Retina (tissue), 1 donor: ENCODE results near the gene UPK3B.
"Not testable (repeated sequence)": the region's sequence is repeated elsewhere in the genome, so short reads cannot be mapped to it uniquely, and the experiment has no call there.

Experiments used
- DNase-seq: peaks from one replicate; pipeline ENCODE4 v3.0.0-alpha.2; 2016

UPK3B gene

DNA sequence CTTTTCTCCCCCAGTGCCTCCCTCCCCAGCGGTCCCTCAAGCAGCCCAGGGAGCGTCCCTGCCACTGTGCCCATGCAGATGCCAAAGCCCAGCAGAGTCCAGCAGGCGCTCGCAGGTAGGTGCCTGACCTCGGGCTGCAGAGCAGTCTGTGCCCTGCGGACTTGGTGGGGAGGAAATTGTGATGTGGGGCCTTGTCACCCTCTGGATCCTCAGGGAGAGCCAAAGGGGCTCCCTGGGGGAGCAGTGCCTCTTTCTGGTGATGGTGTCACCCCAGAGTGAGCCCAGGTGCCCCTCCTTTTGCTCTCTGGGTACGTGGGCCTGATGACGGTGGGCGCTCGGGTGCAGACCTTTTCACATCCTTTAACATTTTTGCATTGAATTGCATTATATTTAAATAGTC, 18.2 kb upstream of the UPK3B start:
- not testable (repeated sequence) for DNase-seq

DNA sequence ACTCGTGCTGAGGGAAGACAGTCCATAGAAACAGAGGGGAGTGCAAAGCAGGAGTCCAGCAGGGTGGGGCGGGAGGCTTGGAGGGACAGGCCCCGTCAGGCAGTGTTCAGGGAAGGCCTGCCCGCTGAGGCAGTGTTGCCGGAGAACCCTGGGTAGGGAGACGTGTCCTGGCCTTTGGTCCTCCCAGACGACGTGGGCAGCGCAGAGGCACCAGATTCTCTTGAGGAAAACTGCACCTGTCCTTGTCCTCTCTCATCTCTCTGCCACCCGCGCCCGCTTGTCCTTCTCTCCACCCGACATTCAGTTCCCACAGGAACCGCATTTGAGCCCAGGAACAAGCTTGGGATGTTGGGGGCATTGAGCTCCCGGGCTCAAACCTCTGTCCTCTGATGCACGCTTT, 14.6 kb upstream of the UPK3B start:
- not testable (repeated sequence) for DNase-seq

DNA sequence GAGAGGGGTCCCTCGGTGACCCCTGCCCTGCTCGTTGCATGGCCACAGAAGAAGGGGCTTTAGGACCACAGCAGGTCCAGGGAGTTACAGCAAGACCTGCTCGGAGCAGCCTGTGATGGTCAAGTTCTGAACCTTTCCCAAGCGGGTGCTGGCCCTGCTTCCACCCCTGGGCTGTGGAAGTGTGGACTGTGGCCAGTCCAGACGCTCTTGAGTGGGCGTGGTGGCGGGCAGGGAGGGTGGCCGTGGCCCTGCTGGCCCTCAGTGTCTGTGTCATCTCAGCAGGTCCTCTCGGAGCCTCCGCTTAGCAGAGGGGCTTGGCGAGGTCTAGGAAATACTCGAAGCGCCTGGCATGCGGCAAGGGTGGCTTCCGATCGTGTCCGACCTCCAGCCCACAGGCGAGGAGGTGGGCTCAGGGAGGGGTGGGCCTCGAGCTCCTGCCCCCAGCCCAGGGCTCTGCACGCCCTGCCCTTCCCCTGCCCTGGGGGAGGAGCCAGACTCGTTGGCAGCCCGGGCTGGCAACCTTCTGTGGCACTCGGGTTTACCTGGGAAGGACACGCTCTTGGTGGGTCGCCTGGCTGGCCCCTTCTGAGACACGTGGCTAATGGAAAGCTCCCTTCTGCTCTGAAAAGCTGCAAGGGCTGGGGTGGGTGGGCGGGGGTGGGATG, 12.3 kb upstream of the UPK3B start:
- not testable (repeated sequence) for DNase-seq

DNA sequence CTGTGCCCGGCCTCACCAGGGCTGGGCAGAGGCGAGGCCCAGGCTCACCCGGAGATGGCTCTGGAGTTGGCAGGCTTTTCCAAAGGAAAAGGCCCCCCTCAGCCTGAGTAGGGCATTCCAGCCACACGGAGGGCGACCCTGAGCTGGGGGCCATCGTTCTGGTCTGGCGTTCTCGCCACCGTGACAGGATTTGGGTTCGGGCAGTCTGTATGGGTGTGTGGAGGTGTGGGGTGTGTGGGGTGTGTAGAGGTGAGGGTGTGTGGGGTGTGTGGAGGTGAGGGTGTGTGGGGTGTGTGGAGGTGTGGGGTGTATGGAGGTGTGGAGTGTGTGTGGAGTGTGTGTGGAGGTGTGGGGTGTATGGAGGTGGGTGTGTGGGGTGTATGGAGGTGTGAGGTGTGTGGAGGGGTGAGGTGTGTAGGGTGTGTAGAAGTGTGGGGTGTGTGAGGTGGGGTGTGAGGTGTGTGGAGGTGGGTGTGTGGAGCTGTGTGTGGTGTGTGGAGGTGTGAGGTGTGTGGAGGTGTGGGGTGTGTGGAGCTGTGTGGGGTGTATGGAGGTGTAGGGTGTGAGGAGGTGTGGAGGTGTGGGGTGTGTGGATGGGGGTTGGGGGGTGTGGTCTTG, 11.7 kb upstream of the UPK3B start:
- DNase-seq: not testable (repeated sequence)

DNA sequence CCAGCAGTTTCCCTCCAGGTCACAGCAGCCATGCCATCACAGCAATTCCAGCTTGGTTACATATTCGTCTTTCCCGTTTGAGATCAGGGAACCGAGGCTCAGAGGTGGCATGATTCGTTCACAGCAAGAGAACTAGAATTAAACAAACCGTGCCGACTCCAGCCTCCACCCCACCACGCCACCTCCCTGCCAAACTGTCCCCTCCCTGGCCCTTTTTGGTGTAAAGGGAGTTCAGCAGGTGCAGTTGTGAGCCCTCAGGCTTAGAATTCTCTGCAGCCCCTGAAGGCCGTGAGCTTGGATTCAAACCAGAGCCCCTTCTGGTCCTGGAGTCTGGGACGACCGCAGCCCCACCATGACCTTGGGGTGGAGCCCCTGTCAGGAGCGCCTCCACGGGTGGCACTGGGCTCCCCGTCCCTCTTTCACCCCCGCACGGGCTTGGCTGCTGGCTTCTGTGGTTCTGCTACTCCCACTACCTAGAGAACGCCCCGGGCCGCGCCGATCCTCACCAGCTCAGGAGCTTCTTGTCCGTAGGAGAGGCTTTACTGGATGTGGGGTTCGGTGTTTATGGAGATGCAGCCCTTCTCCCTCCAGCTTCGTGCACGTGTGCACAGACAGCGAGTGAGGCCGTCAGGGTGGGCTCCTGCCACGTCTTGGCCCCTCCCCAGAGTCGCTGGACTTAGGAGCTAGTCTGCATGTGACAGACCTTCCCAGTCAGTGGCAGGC, 11.0 kb upstream of the UPK3B start:
- DNase-seq: not testable (repeated sequence)

DNA sequence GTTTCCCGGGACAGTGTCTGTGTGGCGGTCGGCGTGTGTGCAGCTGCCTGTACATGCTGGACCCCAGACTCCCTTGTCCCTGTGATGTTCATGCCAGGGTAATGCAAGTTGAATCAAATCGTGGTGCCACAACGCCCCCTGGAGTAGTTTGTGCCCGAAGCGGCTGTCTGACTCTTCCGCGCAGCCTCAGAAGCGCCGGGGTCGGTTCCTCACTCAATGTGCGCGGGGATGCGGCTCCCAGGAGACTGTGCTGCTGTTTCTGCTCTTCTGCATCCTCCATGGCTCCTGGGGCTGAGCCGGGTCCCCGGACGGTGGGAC, 10.5 kb upstream of the UPK3B start:
- not testable (repeated sequence) for DNase-seq

DNA sequence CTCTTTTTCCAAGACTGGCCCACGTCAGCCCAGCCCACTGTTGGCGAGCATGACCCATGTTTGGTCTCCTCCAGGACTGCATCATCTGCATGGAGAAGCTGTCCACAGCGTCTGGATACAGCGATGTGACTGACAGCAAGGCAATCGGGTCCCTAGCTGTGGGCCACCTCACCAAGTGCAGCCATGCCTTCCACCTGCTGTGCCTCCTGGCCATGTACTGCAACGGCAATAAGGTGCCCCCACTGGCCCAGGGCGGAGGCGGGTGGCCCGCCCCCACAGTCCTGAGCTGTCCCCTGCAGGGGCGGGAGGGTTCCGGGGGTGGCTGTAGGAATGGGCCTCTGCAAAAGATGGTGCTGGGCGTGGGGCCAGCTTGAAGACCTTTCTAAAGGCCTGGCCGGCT, 8.1 kb upstream of the UPK3B start:
- DNase-seq: not testable (repeated sequence)

DNA sequence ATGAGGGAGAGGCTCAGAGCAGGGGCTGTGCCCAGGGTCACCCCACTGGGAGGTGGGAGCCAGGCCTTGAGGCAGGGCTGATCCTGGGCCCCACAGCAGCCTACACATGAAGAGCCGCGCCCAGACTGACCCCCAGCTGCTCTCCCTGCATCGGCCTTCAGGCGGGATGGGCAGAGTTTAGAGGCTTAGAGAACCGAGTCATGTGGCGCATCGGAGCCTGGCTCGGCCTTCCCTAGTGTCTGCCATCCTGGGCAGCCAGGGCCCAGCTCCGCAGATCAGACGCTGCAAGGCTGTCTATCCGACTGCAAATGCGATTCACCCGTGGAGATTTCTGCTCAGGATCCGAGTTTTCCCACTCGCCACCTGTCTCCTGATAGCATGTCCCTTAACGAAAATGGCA, 7.5 kb upstream of the UPK3B start:
- not testable (repeated sequence) for DNase-seq

DNA sequence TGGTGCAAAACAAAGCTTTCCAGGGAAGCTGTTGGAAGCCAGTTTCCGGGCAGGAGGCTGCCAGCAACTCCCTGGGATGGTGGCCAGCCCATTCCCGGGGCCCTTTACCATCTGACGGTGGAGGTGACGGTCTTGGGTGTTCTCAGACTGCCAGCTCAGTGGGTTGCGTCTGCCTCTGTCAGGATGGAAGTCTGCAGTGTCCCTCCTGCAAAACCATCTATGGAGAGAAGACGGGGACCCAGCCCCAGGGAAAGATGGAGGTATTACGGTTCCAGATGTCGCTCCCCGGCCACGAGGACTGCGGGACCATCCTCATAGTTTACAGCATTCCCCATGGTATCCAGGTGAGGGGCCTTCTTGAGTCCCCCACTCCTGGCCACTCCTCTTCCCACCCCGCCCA, 7.1 kb upstream of the UPK3B start:
- DNase-seq: not testable (repeated sequence)

DNA sequence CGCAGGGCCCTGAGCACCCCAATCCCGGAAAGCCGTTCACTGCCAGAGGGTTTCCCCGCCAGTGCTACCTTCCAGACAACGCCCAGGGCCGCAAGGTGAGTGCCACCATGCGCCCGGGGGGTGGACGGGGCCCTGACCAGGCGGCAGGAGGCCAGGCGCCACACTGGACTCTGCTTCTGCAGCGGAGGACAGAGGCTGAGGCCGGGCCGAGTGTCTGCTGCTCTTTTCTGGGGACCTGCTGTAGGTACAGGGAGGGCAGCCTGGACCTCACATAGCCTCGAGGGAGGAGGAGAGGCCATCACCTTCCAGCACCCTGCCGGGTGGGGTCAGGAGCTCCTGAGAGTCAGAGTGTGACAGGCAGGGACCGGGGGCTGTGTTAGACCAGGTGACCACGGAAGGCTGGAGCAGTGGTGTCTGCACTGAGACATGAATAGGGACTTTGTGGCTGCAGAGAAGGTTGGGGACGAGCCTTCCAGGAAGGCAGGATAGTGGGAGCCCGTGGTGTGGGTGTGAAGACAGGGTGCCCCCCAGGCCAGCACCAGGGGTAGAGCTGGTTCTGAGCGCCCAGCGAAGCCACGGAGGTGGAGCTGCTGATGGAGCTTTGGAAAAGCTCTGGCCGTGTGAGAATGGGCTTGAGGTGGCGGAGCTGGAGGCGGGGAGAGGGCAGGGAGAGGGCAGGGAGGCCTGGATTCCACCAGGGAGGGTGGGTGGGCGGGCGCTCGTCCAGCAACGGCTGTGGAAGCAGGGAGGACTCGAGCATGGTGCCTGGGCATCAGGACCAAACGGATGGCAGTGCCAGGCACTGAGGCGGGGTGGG, 5.8 kb upstream of the UPK3B start:
- DNase-seq: not testable (repeated sequence)

DNA sequence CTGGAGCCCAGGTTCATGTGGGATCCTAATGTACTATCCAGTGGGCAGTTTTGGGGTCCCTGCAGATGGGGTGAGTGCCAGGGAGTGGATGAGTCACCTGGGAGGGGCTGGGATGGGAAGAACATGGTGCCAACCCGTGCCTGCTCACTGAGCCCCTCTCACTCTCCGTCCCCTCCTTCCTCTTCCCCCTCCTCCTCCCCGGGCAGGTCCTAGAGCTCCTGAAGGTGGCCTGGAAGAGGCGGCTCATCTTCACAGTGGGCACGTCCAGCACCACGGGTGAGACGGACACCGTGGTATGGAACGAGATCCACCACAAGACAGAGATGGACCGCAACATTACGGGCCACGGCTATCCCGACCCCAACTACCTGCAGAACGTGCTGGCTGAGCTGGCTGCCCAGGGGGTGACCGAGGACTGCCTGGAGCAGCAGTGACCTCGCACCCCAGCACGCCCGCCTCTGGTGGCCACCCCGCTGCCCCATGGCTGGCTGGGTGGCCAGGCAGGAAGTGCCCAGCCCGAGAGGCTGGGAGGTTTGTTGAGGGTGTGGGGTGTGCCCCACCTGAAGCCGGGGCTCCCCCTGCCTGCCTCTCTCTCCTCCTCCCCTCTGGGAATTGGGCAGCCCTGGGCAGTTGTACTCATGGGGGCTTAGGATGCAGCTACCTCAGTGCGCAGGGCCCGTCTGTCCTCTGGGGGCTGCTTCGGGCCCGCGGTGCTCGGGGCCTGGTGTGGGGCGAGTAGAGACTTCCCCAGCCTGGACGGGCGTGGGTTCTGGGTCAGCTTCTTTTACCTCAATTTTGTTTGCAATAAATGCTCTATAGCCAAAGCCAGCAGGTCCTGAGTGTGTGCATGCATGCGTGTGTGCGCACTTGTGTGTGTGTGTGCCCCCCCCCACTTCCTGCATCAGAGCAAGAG, 4.9 kb upstream of the UPK3B start:
- no peak for DNase-seq

DNA sequence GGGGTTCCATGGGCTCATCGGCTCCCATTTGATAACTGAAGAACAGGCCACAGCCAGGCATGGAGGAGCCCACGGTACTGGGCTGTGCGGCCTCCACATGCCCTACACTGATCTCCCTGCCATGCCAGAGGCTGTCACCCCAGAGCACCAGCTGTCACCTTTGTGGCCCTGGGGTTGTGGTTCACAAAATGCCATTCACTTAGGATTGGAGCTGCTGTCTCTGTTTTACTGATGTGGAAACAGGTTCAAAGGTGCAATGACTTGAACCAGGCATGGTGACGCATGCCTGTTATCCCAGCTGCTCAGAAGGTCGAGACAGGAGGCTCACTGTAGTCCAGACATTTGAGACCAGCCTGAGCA, 4.3 kb upstream of the UPK3B start:
- no peak for DNase-seq

DNA sequence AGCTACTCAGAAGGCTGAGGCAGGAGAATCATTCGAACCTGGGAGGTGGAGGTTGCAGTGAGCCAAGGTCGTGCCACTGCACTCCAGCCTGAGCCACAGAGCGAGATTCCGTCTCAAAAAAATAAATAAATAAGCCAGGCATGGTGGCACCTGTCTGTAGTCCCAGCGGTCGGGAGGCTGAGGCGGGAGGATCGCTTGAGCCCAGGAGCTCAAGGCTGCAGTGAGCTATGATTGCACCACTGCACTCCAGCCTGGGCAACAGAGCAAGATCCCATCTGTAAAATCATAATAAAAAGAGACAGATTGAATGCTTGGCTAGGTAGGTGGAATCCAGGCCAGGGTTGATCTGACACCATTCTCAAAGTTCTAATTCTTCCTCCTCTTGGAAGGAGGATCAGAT, 3.7 kb upstream of the UPK3B start:
- DNase-seq: not testable (repeated sequence)

DNA sequence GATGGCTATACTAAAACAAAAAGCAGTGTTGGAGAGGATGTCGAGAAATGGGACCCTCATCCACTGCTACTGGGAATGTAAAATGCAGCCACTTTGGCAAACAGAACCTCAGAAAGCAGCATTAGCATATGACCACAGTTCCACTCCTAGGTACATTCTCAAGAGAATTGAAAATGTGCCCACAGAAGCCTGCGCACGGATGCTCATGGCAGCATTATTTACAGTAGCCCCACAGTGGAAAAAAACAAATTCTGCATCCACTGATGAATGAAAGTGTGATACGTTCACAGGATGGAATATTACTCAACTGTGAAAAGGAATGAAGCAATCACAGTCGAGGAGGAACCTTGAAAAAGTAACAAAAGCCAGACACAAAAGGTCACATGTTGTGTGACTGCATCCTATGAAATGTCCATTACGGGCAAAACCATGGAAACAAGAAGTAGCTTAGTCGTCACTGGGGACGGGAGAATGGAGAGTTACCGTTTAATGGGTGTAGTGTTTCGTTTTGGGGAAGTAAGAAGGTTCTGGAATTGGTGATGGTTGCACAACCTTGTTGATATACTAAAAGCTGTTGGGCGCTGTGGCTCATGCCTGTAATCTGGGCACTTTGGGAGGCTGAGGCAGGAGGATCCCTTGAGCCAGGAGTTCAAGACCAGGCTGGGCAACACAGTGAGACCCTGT, 2.5 kb upstream of the UPK3B start:
- no peak for DNase-seq

DNA sequence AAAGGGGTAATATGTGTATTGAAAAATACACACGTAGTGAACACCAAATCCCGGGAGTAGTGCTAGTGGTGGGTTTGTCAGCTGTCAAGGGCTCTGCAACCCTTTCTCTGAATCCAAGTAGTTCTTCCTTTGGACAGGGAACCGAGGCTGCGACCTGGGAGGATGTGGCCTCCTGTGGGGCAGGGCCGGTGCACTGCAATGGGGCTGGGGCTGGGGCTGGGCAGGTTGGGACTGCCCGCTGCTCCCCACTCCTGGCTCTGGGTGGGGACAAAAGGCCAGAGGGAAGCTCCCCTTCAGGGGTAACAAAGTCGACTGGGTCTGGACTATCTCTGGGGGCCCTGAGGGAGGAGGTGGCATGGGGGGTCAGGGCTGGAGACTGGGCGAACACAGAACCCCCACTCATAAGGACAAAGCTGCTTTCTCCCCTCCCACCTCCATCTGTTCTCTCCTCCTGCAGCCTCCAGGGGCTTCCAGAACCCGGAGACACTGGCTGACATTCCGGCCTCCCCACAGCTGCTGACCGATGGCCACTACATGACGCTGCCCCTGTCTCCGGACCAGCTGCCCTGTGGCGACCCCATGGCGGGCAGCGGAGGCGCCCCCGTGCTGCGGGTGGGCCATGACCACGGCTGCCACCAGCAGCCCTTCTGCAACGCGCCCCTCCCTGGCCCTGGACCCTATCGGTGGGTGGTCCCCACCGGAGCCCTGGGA, 1.0 kb downstream of the UPK3B start:
- peak; percentile 0 for DNase-seq

DNA sequence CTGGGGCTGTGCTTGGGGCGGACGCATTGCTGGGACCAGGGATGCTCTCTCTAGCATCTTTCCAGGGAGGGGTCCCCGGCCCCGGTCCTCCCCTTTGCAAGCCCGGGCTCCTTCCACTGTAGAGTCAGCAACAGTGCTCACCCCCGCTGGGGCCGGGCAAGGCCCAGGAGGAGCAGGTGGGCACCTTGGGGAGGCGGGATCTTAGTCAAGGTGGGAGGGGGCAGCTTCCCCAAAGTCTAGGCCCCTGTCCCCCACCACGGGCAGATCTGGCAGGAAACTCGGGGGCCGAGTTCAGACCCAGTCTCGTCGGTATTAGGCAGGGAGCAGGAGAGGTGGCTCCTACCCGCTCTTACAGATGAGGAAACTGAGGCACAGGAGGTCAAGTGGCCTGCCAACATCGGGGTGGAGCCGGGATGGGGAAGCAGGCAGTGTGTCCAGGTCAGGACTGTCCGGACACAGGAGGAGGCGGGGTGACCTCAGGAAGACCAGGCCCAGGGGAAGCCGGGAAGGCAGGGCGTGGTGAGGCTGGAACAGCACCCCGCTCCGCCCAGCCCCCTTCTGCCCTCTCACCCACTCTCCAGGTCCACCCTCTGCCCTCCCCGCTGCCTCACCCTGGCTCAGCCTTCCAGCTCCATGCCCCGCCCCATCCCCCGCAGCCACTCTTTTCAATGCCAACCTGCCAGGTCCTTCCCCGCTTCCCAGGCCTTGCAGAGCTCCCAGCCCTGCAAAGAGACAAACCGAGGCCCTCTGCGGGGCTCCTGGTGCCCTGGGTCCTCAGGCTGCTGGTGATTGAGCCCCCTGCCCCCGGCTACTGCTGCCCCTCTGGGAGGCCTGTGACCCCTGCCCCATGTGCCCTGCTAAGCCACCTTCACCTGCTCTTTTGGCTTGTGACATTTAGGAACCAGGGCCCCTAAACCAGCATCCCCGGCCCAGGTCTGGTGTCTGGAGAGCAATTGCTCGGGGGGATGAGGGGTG, 1.8 kb downstream of the UPK3B start:
- not testable (repeated sequence) for DNase-seq

DNA sequence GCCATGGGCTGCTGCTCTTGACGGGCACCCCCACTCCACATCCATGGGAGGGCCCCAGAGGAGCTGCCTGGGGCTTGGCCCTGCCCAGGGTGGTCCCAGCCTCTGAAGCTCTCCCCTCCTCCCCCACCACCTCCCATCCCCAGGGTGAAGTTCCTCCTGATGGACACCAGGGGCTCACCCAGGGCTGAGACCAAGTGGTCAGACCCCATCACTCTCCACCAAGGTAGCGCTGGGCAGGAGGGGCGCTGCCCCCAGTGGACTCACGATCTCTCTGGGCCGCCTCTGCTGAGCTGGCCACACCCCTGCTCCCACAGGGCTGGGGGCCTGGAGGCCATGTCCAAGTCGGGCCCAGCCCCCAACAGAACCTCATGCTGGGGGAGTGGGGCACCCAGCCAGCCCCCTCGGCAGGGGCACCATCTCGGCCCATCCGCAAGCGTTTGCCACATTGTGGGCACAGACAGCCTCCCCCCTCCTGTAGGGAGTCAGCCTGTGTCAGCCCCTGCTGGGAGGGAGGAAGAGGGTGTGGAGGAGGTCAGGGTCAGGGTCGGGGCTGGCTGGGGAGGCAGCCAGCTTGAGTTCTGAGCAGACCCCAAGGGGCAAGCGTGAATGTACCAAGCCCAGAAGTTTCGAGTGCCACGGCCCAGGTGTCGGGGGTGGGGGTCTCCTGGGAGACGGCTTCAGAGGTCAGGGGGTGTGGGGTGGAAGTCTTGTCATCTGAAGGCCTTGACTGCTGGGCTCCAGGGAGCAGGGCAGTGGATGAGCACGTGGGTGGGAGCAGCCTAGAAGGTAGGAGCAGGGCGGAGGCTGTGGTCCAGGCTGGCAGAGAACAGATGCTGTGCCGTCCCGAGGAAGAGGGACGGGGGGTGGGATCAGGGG, 2.8 kb downstream of the UPK3B start:
- peak; percentile 21 for DNase-seq
